ENCODE data around the gene SGCE.
"Not testable (repeated sequence)": the region's sequence is repeated elsewhere in the genome, so short reads cannot be mapped to it uniquely, and the experiment has no call there.

The SGCE gene, protein sequence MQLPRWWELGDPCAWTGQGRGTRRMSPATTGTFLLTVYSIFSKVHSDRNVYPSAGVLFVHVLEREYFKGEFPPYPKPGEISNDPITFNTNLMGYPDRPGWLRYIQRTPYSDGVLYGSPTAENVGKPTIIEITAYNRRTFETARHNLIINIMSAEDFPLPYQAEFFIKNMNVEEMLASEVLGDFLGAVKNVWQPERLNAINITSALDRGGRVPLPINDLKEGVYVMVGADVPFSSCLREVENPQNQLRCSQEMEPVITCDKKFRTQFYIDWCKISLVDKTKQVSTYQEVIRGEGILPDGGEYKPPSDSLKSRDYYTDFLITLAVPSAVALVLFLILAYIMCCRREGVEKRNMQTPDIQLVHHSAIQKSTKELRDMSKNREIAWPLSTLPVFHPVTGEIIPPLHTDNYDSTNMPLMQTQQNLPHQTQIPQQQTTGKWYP

DNA sequence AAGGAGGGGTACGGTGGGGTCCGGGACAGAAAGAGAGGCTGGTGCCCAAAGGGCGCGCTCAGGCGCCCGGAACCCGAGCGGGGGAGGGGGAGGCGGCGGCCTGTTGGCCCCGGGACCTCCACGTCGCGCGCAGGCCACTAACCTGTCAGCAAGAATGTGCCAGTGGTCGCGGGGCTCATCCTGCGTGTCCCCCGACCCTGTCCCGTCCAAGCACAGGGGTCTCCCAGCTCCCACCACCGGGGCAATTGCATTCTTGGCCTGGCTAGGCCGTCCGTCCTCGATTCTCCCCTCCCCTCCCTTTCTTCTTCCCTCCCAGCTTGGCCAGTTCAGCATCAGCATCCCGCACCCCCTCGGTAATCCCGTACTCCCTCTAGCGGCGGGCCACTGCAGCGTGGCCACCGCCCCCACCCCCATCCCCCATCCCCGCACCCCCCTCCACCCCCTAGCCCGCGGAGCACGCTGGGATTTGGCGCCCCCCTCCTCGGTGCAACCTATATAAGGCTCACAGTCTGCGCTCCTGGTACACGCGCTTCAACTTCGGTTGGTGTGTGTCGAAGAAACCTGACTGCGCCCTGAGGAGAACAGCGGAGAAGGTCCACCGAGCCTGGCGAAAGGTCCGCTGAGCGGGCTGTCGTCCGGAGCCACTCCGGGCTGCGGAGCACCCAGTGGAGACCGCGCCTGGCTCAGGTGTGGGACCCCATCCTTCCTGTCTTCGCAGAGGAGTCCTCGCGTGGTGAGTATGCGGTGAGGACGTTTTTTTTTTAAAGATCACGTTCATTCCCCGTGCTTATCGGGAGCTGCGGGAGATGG is at the start of gene SGCE:
Gene SGCE, minus strand, starts transcription at position 286 of the 810 bp plus-strand sequence. Its CDS starts 35 bp downstream, at position 251.
- no peak for DNase-seq (ENCODE audit: low read depth)

DNA sequence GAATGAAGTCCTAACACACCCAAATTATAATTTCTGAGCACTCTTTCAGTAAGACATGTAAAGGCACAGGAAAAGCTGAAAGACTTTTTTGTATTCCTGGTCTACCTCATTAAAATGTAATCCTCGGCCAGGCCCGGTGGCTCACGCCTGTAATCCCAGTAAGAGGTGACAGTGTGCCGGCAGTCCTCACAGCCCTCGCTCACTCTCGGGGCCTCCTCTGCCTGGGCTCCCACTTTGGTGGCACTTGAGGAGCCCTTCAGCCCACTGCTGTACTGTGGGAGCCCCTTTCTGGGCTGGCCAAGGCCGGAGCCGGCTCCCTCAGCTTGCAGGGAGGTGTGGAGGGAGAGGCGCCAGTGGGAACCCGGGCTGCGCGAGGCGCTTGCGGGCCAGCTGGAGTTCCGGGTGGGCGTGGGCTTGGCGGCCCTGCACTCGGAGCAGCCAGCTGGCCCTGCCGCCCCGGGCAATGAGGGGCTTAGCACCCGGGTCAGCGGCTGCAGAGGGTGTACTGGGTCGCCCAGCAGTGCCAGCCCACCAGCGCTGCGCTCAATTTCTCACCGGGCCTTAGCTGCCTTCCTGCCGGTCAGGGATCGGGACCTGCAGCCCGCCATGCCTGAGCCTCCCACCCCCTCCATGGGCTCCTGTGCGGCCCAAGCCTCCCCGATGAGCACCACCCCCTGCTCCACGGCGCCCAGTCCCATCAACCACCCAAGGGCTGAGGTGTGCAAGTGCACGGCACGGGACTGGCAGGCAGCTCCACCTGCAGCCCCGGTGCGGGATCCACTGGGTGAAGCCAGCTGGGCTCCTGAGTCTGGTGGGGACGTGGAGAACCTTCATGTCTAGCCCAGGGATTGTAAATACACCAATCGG is 49.5 kb upstream of the SGCE start:
- not testable (repeated sequence) for DNase-seq (ENCODE audit: low read depth)

DNA sequence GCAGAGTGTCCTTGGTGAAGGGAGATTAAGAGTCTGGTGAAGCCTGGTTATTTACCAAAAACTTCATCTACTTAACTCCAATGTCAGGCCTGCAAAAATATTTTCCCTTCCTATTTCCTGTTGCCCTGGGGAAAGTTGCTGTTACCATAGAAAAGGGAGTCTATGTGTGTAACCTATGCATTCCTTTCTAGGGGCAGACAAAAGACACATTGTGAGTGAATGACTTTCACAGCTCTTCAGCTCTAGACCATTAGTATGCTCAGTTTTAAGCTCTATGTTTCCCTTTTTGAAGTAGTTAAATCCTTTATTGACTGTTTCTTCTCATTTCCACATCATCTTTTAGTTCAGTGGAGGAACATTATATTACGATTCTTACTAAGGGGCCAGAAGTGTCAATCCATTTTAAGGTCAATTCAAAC is 45.6 kb upstream of the SGCE start:
- no peak for DNase-seq (ENCODE audit: low read depth)

DNA sequence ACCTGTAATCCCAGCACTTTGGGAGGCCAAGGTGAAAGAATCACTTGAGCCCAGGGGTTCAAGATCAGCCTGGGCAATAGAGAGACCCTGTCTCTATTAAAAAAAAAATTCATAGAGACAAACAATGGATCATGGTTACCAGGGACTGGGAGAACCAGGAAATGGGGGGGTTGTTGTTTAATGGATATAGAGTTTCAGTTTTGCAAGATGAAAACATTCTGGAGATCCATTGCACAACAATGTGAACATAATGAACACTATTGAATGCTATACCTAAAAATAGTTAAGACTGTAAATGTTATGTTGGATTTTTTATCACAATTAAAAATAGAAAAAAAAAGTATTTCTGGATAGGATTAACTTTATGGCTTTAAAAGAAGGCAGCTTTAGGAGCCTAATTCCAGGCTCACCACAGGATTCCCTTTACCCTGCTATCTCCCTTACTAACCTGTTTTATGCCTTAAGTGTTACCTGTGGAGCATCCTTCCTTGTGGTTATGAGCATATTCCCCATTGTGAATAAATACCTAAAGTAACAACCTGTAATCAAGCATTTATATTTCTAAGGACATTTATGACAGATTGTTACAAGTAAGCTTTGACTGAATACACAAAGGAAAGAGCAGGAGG is 45.1 kb upstream of the SGCE start:
- DNase-seq (ENCODE audit: low read depth) = no peak

DNA sequence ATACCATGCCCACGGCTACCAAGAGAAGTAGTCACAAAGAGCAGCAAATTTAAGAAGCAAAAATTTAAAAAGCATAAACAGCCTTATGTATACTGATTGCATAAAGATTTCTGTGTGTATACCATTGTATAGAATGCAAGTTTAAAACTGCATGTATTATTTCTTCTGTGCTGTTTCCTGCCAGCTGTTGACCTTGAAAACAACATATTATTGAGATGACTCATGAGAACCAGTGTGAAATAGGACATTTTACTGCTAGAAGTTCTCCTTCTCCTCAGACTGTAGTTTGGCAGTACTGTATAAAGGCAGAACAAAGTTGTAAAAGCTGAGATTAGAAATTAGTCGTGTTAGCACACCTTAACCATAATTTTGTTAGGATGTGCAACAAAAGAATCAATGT is 42.3 kb upstream of the SGCE start:
- no peak for DNase-seq (ENCODE audit: low read depth)

DNA sequence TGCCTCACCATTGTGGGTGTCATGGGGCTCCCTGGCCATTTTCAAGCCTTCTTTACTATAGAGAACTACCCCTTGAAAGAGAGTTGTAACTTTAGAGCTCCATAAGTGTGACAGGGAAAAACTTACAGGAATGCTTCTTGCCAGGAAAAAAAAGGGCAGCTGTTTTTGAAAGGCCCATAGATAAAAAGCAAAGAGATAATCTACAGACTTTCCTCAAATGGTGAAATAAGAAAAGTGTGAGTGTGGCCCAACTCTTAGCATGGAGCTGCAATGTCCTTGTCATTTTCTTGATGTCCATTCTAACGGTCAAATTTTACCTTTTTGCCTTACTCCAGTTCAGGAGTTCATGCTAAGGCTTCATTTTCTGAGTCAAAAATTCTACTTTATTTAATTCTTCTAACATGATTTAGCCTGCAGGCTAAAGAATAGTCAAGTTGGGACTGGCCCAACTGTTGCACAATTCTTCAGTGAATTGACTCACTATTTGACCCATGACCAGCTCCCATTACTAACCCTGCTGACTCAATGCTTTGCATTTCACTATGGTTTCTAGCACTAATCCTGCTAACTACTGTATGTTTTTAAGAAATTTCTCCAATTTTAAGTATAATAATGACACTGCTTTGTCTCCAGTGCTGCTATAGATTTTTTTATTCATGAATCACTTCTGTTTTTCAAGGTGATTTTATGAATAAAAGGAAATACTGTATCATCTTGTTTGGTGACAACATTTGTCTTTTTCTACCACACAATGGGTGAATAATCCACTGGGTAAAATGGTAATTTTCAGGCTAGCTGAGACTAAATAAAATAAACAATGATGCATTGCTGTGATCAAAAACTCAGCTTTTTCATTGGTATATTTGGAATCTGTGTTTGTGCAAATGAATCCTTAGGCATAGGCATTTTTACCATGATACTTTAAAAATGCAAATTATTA is 41.4 kb upstream of the SGCE start:
- no peak for DNase-seq (ENCODE audit: low read depth)

DNA sequence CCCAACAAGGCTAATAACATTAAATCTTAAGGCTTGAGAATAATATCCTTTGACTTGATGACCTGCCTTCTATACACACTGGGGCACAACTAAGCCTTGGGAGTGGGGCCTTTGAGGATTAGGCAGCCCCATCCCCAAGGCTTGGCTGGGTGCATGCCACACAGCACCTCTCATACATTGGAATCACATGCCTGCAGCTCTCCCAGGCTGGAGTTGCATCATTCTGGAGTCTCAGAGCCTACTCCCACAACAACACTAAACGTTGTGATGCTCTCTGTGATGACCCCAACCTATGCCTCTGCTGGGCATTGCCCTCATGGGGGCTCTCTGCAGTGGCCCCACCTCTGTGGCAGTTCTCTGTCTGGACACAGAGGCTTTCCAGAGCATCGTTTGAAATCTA is 31.9 kb upstream of the SGCE start:
- no peak for DNase-seq (ENCODE audit: low read depth)

DNA sequence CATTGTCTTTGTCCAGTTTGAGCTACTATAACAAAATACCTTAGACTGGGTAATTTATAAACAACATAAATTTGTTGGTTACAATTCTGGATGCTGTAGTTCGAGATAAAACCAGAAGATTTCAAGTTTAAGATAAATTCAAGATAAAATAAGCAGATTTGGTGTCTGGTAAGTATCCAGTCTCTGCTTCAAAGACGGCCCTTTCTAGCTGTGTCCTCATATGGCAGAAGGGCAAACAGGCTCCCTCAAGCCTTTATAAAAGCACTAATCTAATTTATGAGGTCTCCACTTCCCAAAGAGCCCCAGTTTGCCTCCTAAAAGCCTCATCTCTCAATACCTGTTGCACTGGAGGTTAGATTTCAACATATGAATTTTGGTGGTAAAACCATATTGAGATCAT is 31.1 kb upstream of the SGCE start:
- DNase-seq (ENCODE audit: low read depth) = no peak

DNA sequence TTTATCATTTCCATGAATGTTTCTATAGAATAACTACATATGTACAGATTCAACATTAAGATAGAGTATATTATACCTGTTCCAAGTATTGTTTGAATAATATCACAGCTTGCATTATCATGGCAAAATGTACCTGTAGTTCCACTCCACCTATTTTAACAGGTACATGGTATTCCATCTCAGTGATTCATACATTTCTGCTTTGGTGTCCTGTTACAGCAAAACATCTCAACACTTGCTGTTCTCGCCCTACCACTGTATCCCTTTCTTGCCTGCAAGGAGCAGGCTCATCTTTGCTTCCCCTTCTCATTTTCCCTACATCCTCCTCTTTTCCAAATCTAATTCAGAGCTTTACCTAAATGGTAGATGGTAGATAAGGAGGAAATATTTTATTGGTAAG is 27.1 kb upstream of the SGCE start:
- DNase-seq (ENCODE audit: low read depth) = no peak

DNA sequence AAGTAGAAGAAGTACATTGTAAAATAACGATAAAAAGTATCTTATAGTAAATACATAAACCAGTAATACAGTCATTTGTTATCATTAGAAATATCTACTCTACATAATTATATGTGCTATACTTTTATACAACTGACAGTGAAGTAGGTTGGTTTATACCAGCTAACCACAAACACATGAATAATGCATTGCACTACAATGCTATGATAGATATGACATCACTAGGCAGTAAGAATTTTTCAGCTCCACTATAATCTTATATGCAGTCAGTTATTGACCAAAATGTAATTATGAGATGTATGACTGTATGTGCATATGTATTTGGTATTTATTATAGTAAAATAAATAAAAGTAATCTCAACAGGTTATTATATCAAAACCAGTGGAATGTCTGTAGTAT is 23.4 kb upstream of the SGCE start:
- DNase-seq (ENCODE audit: low read depth) = no peak

DNA sequence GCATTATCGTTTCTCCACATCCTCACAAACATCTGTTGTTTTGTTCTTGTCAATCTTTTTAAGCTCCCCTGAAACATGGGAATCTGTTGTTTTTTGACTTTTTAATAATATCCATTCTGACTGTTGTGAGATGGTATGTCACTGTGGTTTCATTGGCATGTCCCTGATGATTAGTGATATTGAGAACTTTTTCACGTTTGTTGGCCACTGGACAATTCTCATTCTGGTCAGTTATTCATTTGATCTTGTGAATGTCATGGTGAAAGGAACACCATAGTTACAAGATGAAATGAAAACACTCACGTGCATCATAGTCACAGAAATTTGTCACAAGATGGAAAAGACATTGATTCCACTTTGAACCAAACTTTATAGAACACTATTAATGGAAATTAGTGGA is 20.5 kb upstream of the SGCE start:
- DNase-seq (ENCODE audit: low read depth) = no peak

DNA sequence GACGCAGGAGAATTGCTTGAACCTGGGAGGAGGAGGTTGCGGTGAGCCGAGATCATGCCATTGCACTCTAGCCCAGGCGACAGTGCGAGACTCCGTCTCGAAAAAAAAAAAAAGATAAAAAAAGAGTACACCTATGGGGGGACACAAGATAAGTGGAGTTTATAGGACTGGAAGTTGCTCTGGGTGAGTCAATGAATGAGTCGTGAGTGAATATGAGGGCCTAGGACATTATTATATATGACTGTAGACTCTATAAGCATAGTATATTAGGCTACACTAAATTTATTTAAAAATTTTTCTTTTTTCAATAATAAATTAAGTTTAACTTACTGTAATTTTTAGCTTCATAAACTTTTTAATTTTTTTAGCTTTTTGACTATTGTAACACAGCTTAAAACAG is 19.4 kb upstream of the SGCE start:
- no peak for DNase-seq (ENCODE audit: low read depth)

DNA sequence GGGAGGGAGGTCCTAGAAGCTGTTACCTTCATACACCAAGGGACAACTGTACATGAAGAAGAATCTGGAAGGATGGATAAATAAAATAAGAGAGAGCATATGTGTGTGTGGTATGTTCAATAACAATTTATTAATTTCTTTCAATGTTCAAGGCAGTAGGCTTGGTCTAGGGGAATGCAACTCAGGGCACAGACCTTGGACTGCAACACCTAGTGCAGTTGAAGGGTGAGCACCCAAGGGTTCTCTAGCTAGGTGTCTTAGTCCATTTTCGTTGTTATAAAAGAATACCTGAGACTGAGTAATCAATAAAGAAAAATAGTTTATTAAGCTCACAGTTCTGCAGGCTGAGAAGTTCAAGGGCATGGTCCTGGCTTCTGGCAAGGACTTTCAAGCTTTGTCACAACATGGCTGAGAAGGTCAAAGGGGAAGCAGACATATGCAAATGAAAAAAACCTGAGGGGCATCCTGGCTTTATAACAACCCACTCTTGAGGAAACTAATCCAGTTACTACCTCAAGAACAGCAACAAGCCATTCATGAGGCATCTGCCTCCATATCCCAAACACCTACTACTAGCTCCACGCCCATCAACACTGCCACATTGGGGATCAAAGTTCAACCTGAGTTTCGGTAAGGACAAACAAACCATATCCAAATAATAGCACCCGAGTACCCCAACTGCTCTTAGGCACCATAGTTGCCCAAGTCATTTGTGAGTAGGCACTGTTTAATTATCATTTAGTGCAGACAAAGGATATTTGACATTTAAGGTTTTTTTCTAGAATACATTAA is 15.7 kb upstream of the SGCE start:
- DNase-seq (ENCODE audit: low read depth) = no peak

DNA sequence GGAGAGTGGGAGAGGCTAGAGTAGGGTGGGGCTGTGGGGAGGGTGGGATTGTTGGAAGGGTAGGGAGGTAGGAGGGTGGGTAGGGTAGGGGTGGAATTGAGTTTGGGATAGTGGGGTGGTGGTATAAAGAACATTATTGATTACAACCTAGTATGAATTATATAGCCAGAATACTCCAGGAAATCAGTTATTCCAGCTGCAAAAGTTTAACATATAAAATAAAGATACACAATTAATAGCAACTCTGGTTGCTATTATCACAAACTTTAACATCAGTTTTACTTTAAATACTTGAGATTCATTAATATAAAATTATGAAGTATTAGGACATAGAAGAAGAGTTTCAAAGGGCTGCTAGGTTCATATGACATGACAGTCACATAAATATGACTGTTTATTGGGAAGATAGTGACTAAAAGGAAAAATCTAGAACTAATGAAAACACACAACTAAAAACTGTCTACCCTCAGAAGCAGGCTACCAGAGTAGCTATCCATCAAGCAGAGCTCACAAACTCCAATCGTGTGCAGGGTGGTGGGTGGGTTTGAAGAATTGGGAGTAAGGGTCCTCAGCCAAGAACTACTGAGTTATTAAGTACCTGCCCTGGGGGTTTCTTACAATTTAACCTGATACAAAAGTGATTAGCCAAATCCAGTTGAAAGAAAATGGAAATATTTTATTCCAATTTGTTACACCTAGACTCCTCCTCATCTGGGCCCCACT is 14.0 kb upstream of the SGCE start:
- DNase-seq (ENCODE audit: low read depth) = no peak

DNA sequence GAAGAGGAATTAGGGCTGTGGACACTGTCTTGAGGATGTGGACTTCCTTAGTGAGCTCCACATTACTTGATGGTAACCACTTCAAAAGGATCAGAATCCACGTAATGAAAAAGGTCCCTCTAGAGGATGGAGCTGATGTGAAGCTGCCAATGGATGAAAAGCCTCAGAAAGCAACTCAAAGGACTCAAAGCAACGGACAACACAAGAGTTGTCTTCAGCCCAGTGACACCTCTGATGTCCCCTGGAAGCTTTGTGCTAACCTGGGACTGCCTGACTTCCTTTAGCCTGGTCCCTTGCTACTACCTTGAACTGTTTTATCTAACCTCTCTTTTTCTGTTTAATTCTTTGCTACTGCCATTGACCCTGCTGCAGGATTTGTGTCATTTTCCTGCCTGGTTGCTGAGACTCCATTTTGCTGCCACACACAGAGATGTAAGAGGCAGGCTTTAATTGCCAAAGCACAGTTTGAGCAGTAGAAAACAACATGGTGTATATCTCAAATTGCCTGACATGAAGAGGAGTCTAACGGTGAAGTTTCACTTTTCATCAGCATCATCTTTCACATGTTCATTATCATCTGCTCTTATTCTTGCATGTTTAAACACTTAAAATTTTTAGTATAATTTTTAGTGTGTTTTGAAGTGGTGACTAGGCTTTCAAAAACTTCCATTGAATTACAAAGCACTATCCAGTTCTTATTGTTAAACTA is 11.1 kb upstream of the SGCE start:
- no peak for DNase-seq (ENCODE audit: low read depth)

DNA sequence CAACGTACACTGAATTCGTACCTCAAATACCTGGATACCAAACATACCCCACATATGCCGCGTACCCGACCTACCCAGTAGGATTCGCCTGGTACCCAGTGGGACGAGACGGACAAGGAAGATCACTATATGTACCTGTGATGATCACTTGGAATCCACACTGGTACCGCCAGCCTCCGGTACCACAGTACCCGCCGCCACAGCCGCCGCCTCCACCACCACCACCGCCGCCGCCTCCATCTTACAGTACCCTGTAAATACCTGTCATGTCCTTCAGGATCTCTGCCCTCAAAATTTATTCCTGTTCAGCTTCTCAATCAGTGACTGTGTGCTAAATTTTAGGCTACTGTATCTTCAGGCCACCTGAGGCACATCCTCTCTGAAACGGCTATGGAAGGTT is 9.5 kb upstream of the SGCE start:
- DNase-seq (ENCODE audit: low read depth) = no peak

DNA sequence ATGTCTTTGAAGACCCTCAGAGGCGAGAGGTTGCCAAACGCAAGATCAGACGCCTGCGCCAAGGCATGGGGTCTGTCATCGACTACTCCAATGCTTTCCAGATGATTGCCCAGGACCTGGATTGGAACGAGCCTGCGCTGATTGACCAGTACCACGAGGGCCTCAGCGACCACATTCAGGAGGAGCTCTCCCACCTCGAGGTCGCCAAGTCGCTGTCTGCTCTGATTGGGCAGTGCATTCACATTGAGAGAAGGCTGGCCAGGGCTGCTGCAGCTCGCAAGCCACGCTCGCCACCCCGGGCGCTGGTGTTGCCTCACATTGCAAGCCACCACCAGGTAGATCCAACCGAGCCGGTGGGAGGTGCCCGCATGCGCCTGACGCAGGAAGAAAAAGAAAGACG is 8.1 kb upstream of the SGCE start:
- no peak for DNase-seq (ENCODE audit: low read depth)

DNA sequence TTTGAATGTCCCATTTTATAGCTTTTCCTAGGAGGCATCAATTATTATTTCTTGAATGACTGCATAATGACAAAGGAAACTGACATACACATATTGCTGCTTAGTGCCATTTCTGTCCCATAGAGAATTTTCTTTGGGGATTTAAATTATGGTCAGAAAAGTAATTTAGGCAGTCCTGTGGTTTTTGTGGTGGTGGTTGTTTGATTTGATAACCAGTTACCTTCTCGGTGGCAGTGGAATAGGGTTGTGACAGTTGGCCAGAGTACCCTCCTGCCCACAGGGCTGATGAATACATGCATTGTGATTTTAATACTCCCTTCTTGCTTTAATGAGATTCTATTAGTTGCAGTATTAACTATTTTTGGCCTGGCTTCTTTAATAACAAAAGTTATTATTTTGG is 6.6 kb upstream of the SGCE start:
- no peak for DNase-seq (ENCODE audit: low read depth)

DNA sequence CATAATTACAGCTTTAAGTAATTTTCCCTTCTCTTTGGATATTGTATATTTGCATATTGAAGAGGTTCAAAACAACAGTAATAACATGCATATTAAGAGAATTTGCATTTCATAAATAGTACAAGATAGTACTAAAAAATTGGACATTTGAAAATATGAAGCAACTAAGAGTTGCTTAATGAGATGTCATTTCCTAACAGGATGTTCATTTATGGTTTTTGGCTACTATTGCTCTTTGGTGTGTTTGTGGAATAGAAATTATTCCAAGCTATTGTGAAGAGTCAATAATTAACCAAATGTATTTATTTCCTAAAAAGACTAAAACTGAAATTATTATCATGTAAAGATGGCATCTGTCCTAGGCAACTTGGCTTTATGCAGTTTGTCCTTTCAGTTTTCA is 4.1 kb upstream of the SGCE start:
- no peak for DNase-seq (ENCODE audit: low read depth)
